Tibial artery (tissue), 4 donors: Measurements from ENCODE around the gene EXOC6.

Source experiments
- DNase-seq, 2 donors: peaks; one replicate each; pipeline ENCODE4 v3.0.0-alpha.2; 2019
- H3K27ac ChIP-seq, 2 donors: fragments of 200-600 bp; sonication (generic) in 1 of 2; 1 replicate in 1 of 2; 2 replicates in 1 of 2; pipeline ENCODE4 v1.5.1; 2018 to 2019; ENCODE audit warnings: mild to moderate bottlenecking in 1 of 2
- H3K27me3 ChIP-seq, 2 donors: fragments of 200-600 bp; sonication (generic) in 1 of 2; one replicate each; pipeline versions ENCODE4 v1.5.1 to v1.6.0; 2016 to 2019
- H3K36me3 ChIP-seq, 3 donors: fragments of 200-600 bp; sonication (generic) in 2 of 3; one replicate each; pipeline ENCODE4 v1.5.1; 2016 to 2019; ENCODE audit warnings: mild to moderate bottlenecking in 2 of 3
- H3K4me1 ChIP-seq, 4 donors: fragments of 200-600 bp; sonication (generic) in 2 of 4; 1 replicate in 3 of 4; 2 replicates in 1 of 4; pipeline ENCODE4 v1.5.1; 2016 to 2019
- H3K4me3 ChIP-seq, 2 donors: fragments of 200-600 bp; sonication (generic) in 1 of 2; 1 replicate in 1 of 2; 2 replicates in 1 of 2; pipeline ENCODE4 v1.5.1; 2018 to 2019; ENCODE audit warnings: mild to moderate bottlenecking in 2 of 2
- H3K9me3 ChIP-seq, 3 donors: fragments of 200-600 bp; sonication (generic) in 1 of 3; one replicate each; pipeline ENCODE4 v1.5.1; 2016 to 2019
- intact Hi-C: fragments of 100-400 bp; cut with DNase I; formaldehyde crosslinking; loops from one replicate; pipeline ENCODE4 v1.15.0; 2023; ENCODE audit warnings: low total_unique reads
- TF ChIP-seq, protein P1 (sequence below), 2 experiments: fragments of 200-600 bp in 1 of 2; fragments of 450-650 bp in 1 of 2; IDR thresholded peaks; one replicate each; pipeline ENCODE4 v1.5.1; 2017 to 2019; ENCODE audit warnings: antibody characterized with exemption in 2 of 2, mild to moderate bottlenecking in 1 of 2, moderate library complexity in 1 of 2

EXOC6 gene

DNA sequence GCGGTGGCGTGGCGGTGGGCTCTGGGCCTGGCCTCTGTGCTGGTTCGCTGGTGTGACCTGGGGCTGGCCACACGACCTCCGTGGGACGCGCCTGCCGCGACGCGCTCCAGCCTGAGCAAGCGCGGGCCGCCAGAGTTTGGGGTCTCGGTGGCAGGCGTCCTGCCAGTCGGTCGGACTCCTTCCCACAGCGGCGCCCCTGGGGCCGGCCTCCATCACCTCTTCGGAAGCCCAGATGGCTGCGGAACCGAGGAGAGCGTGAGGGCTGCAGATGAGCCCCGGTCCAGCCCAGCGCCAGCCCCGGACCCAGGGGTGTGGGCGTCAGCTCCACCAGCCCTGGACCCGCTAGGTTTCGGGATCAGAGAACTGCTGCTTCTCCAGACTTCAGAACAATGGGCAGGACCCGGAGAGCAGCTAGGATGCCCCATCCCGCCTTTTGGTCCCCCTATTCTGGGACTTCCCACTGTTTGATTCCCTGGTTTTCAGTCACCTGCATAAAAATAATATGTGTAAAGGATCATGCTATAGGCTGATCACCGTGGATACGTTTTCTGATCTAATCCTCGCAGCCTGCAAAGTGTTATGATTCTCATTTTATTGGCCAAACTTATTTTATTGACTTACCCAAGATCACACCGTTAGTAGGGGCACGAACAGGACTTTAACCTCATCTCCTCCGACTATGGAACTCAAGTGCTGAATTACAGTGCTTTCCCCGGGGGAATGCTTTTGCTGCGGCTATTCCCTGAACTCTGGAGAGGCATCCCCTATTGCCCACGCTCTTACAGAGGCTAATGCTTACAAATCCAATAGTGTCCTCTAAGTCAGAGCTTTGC, 215.0 kb downstream of the EXOC6 start:
- Histone ChIP-seq H3K4me3 (peak overlapping the region; percentile 22 to 33), H3K36me3 (peaks cover under 1 to 9% (median under 1%) of the 10 kb centered on the region in 3 donors), H3K27me3 (peaks cover 0 to 89% of the 10 kb centered on the region in 2 donors), H3K27ac (no peak overlapping the region), H3K9me3 (no peaks in the 10 kb centered on the region), H3K4me1 (peaks cover 0 to 49% (median 36%) of the 10 kb centered on the region in 4 donors)
- no peak for DNase-seq
- intact Hi-C loops = loop anchor here (10.0 kb wide), 1 partner anchor 99 kb away; no protein-coding TSS in a partner anchor
- TF ChIP-seq, protein P1, sequence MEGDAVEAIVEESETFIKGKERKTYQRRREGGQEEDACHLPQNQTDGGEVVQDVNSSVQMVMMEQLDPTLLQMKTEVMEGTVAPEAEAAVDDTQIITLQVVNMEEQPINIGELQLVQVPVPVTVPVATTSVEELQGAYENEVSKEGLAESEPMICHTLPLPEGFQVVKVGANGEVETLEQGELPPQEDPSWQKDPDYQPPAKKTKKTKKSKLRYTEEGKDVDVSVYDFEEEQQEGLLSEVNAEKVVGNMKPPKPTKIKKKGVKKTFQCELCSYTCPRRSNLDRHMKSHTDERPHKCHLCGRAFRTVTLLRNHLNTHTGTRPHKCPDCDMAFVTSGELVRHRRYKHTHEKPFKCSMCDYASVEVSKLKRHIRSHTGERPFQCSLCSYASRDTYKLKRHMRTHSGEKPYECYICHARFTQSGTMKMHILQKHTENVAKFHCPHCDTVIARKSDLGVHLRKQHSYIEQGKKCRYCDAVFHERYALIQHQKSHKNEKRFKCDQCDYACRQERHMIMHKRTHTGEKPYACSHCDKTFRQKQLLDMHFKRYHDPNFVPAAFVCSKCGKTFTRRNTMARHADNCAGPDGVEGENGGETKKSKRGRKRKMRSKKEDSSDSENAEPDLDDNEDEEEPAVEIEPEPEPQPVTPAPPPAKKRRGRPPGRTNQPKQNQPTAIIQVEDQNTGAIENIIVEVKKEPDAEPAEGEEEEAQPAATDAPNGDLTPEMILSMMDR (IDR thresholded peaks at IDR 0.05) = no peak

DNA sequence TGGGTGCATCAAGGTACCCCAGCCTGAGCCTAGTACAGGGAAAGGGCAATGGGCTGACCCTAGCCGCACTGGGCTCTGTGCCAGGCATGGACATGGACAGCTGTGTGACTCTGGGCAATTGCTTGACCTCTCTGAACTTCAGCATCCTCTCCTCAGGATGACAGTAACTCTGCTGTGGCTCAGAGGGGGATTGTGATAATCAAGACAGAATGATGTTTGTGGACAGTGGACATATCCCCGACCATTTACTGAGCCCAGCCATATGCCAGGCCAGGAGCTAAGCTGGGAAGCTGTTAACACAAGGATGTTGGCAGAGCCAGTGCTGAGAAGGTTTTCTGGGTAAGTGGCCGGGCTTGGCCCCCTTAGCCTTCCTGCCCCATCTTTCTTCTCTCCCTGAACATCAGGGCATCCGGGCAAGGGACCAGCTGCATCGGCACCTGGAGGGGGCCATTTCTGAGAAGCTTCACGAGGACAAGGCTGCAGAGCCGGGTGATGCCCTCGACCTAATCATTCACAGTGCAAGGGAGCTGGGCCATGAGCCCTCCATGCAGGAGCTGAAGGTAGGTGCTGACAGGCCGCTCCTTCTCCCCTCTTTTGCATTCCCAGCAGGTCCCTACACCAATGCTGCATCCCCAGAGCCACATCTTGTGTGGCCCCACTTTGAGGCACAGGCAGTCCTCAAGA, 215.8 kb downstream of the EXOC6 start:
- DNase-seq = no peak
- intact Hi-C loops = loop anchor here (10.0 kb wide), 1 partner anchor 99 kb away; no protein-coding TSS in a partner anchor
- TF ChIP-seq, protein P1 (IDR thresholded peaks at IDR 0.05) = no peak
- H3K27me3 ChIP-seq = peaks cover 0 to 96% of the 10 kb centered on the region in 2 donors
- H3K4me3 ChIP-seq = no peak overlapping the region
- H3K9me3 ChIP-seq = no peaks in the 10 kb centered on the region
- peaks cover 0 to 57% (median 44%) of the 10 kb centered on the region in 4 donors for H3K4me1 ChIP-seq
- peaks cover 0 to 2% (median 0%) of the 10 kb centered on the region in 3 donors for H3K36me3 ChIP-seq
- no peak overlapping the region for H3K27ac ChIP-seq

DNA sequence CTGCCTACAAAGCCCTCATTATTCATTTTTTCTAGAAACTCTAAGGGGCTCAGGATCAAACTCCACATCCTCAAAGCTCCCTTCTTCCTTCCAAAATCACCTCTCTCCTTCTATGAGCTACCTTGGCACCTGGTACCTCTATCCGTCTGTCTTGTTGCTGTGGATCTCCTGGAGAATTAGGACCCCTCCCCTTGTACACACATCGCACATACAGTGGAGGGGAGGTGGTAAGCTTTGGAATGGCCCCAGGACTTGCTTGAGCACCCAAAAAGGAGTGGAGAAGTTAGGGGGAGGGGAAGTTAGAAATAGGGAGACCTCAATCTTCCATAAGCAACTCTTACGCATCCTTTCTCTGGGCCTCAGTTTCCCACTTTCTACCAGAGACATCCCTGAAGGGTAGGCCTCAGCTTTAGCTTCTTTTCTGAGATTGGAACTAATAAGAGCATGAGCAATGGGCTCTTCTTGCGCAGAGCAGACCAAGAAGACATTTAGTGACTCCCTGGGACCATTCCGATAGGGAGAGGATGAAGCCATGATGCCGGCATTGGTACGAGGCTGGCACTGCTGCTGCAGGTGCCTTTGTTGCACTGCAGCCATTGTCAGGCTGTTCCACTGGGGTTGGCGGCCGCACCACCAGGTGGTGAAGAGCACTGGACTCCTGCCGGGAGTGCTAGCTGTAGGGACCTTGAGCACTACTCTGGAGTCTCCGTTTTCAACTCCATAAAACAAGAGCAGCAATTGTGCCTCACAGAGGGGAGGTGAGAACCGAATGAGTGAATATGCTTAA, 216.7 kb downstream of the EXOC6 start:
- intact Hi-C loops = loop anchor here (10.0 kb wide), 1 partner anchor 100 kb away; no protein-coding TSS in a partner anchor
- TF ChIP-seq, protein P1 (IDR thresholded peaks at IDR 0.05) = no peak
- H3K27ac ChIP-seq = no peak overlapping the region
- H3K9me3 ChIP-seq = no peaks in the 10 kb centered on the region
- peaks cover 0 to 58% (median 45%) of the 10 kb centered on the region in 4 donors for H3K4me1 ChIP-seq
- H3K36me3 ChIP-seq = no peaks in the 10 kb centered on the region
- DNase-seq = no peak
- no peak overlapping the region for H3K4me3 ChIP-seq
- H3K27me3 ChIP-seq = peaks cover 0 to 100% of the 10 kb centered on the region in 2 donors

DNA sequence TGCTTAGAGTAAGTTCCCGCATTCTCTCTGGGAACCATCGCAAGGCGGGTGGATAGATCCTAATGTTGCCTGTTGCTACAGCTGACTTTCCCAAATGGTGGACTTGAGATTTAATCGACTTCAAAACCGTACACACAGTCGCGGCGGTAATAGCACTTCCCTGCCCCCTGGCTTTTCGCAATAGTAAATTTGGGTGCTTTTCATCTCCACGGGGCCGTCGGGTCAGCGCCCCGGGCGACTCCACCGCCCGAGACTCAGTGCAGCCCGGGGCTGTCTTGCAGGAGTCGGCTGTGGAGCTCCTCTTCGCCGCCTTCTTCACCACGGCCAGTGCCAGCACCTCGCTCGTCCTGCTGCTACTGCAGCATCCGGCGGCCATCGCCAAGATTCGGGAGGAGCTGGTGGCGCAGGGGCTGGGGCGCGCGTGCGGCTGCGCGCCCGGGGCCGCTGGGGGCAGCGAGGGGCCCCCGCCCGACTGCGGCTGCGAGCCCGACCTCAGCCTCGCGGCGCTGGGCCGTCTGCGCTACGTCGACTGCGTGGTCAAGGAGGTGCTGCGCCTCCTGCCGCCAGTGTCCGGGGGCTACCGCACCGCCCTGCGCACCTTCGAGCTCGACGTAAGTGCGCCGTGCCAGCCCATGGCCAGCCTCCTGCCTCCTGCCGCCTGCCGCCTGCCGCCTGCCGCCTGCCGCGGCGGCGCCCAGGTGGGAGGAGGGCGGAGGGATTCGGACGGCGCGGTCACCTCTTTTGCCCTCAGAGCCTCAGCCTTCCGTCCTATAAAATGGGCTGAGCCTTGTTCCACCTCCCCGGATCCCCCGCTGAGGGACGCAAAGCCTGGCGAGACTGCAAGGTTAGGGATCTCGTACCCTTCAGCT, 217.6 kb downstream of the EXOC6 start:
- peaks cover 0 to 49% (median 41%) of the 10 kb centered on the region in 4 donors for H3K4me1 ChIP-seq
- intact Hi-C loops = loop anchor here (10.0 kb wide), 1 partner anchor 101 kb away; no protein-coding TSS in a partner anchor
- peak overlapping the region in 1 of 2 donors; percentile 31 for H3K4me3 ChIP-seq
- TF ChIP-seq, protein P1 (IDR thresholded peaks at IDR 0.05) = no peak
- DNase-seq = no peak
- peaks cover 0 to 96% of the 10 kb centered on the region in 2 donors for H3K27me3 ChIP-seq
- no peaks in the 10 kb centered on the region for H3K36me3 ChIP-seq
- H3K27ac ChIP-seq = no peak overlapping the region
- H3K9me3 ChIP-seq = no peaks in the 10 kb centered on the region
